ENCODE measurements around the gene PIK3R2. TPM values are rescaled to one million over a fixed set of nuclear protein-coding genes. Genes with fewer than 3 reads are reported as not detected.

Gene PIK3R2
- total RNA-seq, 1 experiment from 2014 or later = 37.6 TPM

DNA sequence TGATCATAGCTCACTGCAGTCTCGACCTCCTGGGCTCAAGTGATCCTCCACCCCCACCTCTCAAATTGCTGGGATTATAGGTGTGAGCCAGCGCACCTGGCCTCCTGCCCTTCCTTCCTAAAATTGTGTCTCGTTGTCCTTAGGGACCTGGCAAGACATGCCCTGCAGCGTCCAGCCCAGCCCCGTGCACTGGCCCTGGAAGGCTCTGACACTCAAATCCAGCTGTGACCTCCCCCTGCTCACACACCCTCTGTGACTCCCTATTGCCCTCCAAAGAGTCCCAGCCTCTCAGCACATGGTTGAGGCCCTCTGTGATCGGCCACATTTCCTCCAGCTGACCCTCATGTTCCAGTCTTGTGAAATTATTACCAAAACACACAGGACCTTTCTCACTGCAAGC lies 45.0 kb downstream of the PIK3R2 start:
- no peaks in the 10 kb centered on the region; the same call in 1 of the 2 replicates for H3K36me3 ChIP-seq (ENCODE audit: control insufficient read depth, insufficient read depth, low read length)
- H3K27me3 ChIP-seq (ENCODE audit: control insufficient read depth, insufficient read depth, low read length) = no peaks in the 10 kb centered on the region
- CTCF ChIA-PET = interaction anchor here (0.7 kb wide), 1 partner anchor 131 kb away, joined by 5 read pairs; no protein-coding TSS in a partner anchor
- BruUV-seq (replicated peaks) = no TSS peak
- no peaks in the 10 kb centered on the region for H3K9me3 ChIP-seq (ENCODE audit: control insufficient read depth, insufficient read depth, low read depth, low read length)
- ATAC-seq = no peak
- intact Hi-C loops (cut with micrococcal nuclease; ENCODE audit: unreplicated experiment) = no loop called here
- no peak overlapping the region for H3K27ac ChIP-seq (ENCODE audit: low read length)
- POLR2A ChIA-PET = interaction anchor here (0.6 kb wide), 1 partner anchor 14 kb away, joined by 4 read pairs; no protein-coding TSS in a partner anchor
- TF ChIP-seq POLR2AphosphoS5 (IDR thresholded peaks at IDR 0.05; ENCODE audit: low read depth, low read length) = no peak
- TF ChIP-seq, protein P1, sequence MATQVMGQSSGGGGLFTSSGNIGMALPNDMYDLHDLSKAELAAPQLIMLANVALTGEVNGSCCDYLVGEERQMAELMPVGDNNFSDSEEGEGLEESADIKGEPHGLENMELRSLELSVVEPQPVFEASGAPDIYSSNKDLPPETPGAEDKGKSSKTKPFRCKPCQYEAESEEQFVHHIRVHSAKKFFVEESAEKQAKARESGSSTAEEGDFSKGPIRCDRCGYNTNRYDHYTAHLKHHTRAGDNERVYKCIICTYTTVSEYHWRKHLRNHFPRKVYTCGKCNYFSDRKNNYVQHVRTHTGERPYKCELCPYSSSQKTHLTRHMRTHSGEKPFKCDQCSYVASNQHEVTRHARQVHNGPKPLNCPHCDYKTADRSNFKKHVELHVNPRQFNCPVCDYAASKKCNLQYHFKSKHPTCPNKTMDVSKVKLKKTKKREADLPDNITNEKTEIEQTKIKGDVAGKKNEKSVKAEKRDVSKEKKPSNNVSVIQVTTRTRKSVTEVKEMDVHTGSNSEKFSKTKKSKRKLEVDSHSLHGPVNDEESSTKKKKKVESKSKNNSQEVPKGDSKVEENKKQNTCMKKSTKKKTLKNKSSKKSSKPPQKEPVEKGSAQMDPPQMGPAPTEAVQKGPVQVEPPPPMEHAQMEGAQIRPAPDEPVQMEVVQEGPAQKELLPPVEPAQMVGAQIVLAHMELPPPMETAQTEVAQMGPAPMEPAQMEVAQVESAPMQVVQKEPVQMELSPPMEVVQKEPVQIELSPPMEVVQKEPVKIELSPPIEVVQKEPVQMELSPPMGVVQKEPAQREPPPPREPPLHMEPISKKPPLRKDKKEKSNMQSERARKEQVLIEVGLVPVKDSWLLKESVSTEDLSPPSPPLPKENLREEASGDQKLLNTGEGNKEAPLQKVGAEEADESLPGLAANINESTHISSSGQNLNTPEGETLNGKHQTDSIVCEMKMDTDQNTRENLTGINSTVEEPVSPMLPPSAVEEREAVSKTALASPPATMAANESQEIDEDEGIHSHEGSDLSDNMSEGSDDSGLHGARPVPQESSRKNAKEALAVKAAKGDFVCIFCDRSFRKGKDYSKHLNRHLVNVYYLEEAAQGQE (IDR thresholded peaks at IDR 0.05; ENCODE audit: insufficient read depth in 1 of 2, low read depth in 2 of 2, low read length in 1 of 2) = no peak
- no peak for TF ChIP-seq SIN3A (IDR thresholded peaks at IDR 0.05; ENCODE audit: borderline replicate concordance, insufficient read depth, low read depth, low read length)
- TF ChIP-seq, protein P2, sequence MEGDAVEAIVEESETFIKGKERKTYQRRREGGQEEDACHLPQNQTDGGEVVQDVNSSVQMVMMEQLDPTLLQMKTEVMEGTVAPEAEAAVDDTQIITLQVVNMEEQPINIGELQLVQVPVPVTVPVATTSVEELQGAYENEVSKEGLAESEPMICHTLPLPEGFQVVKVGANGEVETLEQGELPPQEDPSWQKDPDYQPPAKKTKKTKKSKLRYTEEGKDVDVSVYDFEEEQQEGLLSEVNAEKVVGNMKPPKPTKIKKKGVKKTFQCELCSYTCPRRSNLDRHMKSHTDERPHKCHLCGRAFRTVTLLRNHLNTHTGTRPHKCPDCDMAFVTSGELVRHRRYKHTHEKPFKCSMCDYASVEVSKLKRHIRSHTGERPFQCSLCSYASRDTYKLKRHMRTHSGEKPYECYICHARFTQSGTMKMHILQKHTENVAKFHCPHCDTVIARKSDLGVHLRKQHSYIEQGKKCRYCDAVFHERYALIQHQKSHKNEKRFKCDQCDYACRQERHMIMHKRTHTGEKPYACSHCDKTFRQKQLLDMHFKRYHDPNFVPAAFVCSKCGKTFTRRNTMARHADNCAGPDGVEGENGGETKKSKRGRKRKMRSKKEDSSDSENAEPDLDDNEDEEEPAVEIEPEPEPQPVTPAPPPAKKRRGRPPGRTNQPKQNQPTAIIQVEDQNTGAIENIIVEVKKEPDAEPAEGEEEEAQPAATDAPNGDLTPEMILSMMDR (IDR thresholded peaks at IDR 0.05) = no peak
- TF ChIP-seq TCF7L2 (IDR thresholded peaks at IDR 0.05; ENCODE audit: low read depth, low read length) = no peak
- in situ Hi-C loops (cut with HindIII; ENCODE audit: low pct_unique_long_range_greater_than_20kb, low sequenced_read_pairs) = no loop called here
- H3K4me3 ChIP-seq (ENCODE audit: low read depth in 2 of 2, low read length in 2 of 2) = no peak overlapping the region
- H3K4me1 ChIP-seq (ENCODE audit: control insufficient read depth, insufficient read depth, low read length) = 0 out of 2 replicates have a peak, but pooled peaks cover 2% of the 10 kb centered on the region
- no peak for DNase-seq (ENCODE audit: low read depth, low spot score)

DNA sequence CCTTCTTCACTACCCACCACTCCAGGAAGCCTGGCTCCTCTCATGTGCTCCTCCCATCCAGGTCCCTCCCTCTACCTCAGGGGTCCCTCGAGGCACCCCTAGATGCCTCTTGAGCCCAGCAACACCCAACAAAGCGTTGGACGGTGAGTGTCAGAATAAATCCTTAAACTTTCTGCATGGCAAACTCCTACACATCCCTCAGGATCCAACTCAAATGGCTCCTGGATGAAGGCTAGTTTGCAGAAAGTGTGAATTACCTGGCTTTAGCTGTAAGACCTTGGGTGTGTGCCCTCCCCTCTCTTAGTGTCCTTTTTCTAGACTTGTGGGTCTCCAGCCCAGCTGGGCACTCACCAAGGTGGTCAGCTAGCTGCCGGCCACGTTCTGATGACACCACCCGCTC lies 45.4 kb downstream of the PIK3R2 start:
- POLR2A ChIA-PET = no interaction called here
- CTCF ChIA-PET = no interaction called here

More for the DNA sequence above, 45.4 kb downstream of the PIK3R2 start:
- H3K4me1 ChIP-seq (ENCODE audit: control insufficient read depth, insufficient read depth, low read length) = 0 out of 2 replicates have a peak, but pooled peaks cover 2% of the 10 kb centered on the region
- intact Hi-C loops (cut with micrococcal nuclease; ENCODE audit: unreplicated experiment) (no loop called here), in situ Hi-C loops (cut with HindIII; ENCODE audit: low pct_unique_long_range_greater_than_20kb, low sequenced_read_pairs) (no loop called here)
- H3K36me3 ChIP-seq (ENCODE audit: control insufficient read depth, insufficient read depth, low read length) = no peaks in the 10 kb centered on the region; the same call in 1 of the 2 replicates
- H3K27ac ChIP-seq (ENCODE audit: low read length) = no peak overlapping the region
- no peaks in the 10 kb centered on the region for H3K9me3 ChIP-seq (ENCODE audit: control insufficient read depth, insufficient read depth, low read depth, low read length)
- ATAC-seq (no peak), DNase-seq (ENCODE audit: low read depth, low spot score) (no peak)
- H3K4me3 ChIP-seq (ENCODE audit: low read depth in 2 of 2, low read length in 2 of 2) = no peak overlapping the region
- TF ChIP-seq, protein P2 (IDR thresholded peaks at IDR 0.05) = no peak
- TF ChIP-seq TCF7L2 (IDR thresholded peaks at IDR 0.05; ENCODE audit: low read depth, low read length) (no peak), SIN3A (IDR thresholded peaks at IDR 0.05; ENCODE audit: borderline replicate concordance, insufficient read depth, low read depth, low read length) (no peak), POLR2AphosphoS5 (IDR thresholded peaks at IDR 0.05; ENCODE audit: low read depth, low read length) (no peak)
- TF ChIP-seq, protein P1 (IDR thresholded peaks at IDR 0.05; ENCODE audit: insufficient read depth in 1 of 2, low read depth in 2 of 2, low read length in 1 of 2) = no peak
- H3K27me3 ChIP-seq (ENCODE audit: control insufficient read depth, insufficient read depth, low read length) = no peaks in the 10 kb centered on the region
- BruUV-seq (replicated peaks) = no TSS peak

Data from Panc1 (cell line).